IPS DF 4.7 (cell line): Measurements from ENCODE around the gene CAV1.

Source experiments
- DNase-seq: peaks from one replicate; pipeline ENCODE4 v3.0.0-alpha.2; 2013; ENCODE audit warnings: low spot score; ENCODE audit errors: extremely low read depth

Gene CAV1

DNA sequence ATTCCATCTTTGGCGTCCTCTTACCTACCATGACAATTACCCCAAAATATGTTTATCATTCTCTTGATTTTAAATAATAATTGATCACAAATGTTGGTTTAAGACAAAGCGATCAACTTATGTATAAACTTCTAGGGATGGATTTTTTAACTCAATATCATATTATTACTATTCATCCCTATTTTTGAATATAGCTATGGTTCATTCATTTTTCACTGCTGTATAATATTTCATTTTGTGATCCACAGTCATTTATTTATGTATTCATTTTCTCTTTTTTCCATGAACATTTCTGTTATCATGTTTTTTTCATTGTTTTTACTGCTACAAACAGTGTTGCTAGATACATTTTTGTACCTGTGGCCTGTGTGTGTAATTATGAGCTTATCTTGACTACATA, 85.9 kb downstream of the CAV1 start:
- no peak for DNase-seq
